CD4-positive, alpha-beta T cell treated with Interleukin-15 for 1 hour (primary cell): ENCODE results near the gene BCAN.

ENCODE experiments used
- DNase-seq: peaks from one replicate; pipeline ENCODE4 v3.0.0-alpha.2; 2020

BCAN gene

DNA sequence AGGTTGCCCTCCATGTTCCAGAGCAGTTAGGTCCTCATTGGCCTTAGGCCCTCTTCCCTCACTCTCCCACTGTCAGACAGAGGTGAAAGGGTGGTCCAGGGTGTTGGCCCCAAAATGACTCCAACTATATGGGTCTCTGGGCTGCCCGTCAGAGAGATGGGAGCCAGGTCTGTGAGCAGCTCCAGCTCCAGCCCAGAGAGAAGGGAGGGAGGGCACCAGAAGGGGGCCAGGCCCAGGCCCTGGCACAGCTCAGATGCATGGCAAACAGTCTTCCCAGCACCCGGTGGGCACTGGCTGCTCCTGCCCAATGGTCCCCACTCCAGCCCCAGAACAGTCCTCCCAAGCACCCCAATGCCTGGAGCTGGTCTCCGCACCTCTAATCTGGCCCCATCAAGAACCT, 2.2 kb downstream of the BCAN start:
- DNase-seq, result no peak

GRCh38 chr1:156644640-156645039, 2.7 kb downstream of the BCAN start:
- DNase-seq, result no peak

DNA sequence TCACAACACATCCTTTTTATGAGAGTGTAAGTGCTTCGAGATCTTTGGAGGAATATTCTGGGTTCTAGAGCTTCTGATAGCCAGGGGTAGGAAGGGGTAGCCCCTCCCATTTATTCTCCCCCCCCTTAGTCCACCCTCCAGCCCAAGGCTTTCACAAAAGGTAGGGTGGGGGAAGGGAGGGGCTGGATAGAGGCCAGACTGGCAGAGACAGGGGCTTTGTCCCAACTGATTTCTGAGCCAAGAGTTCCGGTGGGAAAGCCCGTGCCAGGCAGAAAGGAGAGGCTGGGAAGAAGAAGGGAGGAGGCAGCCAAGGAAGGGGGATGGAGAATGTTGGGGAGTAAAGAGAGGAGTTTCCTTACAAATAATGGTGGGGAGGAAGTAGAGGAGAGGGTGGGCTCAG, 3.1 kb downstream of the BCAN start:
- no peak for DNase-seq

DNA sequence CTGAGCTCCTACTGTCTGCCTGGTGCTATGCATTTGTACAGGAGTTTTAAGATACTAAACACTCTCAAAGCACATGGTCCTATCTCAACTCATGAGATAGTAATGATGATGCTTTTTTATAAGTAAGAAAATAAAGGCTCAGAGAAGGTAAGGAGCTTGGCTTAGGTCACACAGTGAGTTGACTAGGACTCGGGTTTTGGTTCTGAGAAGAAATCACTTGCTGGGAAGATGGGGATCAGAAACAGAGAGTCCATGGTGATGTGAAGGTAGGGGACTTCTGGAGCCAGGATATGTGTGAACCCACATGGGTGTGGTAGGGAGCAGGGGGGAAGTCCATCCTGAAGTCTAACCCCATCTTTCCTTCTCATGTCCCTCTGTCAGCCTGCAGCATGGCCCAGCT, 3.7 kb downstream of the BCAN start:
- no peak for DNase-seq

GRCh38 chr1:156646738-156647211, 4.9 kb downstream of the BCAN start:
- no peak for DNase-seq

GRCh38 chr1:156647351-156647750, 5.4 kb downstream of the BCAN start:
- no peak for DNase-seq

DNA sequence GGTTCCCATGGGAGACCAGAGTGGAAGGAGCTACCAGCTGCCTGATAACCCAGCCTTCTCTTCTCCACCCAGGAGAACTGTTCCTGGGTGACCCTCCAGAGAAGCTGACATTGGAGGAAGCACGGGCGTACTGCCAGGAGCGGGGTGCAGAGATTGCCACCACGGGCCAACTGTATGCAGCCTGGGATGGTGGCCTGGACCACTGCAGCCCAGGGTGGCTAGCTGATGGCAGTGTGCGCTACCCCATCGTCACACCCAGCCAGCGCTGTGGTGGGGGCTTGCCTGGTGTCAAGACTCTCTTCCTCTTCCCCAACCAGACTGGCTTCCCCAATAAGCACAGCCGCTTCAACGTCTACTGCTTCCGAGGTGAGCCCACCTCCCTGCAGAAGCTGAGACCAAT, 6.6 kb downstream of the BCAN start:
- no peak for DNase-seq

DNA sequence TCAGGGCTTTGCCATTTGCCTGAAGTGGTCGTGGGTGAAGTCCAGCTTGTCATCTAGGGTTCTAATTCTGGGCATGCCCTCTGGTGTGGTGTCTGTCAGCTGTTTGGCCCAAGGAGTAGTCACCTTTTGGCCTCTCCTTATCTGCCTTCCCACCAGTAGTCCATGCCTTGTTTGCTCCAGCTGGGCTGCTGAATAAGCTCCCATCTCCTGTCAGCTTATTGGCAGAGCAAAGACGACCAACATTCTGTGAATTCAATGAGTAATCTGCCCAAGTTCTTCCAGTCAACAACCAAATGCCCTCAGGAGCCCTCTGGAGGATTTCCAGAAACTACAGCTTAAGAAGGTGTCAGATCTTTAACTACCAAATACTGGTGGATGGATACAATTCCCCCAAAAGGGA, 7.0 kb downstream of the BCAN start:
- DNase-seq, result no peak

- no peak for DNase-seq
Observed at GRCh38 chr1:156652131-156652991, 10.4 kb downstream of the BCAN start.

DNA sequence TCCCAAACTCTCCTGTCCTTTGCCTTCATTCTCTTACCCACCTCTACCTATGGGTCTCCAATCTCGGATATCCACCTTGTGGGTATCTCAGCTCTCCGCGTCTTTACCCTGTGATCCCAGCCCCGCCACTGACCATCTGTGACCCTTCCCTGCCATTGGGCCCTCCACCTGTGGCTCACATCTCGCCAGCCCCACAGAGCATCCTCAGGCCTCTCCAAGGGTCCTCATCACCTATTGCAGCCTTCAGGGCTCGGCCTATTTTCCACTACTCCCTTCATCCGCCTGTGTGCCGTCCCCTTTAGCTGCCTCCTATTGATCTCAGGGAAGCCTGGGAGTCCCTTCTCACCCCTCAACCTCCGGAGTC, 11.1 kb downstream of the BCAN start:
- DNase-seq, result no peak

DNA sequence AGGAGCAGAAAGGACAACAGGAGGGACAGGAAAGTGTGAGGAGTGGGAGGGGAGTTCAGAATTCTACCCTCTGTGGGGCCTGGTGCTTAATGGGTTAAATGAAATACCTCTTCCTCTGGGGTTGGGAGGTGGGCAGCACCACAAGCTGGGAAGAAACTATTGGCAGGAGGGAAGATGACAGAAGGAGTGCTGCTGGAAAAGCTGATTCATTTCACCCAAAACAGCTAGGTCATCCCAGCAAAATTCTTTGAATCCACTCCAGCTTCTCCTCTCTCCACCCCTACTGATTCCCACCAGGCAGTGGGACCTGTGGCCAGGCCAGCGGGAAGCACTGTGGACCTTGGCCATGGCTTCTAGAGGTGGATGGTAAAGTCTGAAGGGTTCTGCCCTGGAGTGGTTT, 12.8 kb downstream of the BCAN start:
- no peak for DNase-seq

DNA sequence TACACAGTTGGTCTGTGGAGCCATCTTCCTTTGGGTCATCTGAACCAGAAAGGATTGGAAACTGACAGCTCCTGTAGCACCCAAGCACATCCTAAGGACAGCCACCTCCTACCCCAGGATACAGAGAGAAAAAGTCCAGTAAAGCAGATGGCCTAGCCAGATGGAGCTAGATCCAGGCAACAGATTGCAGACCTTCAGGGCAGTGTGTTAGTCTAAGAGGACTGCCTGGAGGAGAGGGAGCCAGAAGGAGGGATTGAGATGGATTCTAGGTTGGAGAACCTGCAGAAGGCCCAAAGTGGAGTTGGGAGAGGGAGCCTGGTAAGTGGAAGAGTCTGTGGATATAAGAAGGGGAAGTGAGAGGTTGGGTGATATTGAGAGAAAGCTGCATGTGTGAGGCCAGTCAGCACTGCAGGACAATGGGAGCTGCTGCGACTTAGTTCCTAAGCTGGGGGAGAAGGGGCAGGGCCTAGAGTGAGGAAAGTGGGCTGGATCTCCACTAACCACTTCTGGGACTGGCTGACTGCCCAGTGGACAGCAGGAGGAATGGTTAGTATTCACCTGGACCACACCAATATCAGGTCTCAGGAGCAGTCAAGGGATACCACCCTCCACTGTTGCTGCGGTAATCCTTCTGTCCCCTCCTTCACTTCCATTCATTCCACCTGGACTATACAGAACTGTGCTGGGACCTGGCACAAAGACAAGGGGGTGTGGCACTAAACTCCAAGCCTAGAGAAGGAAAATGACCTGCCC, 13.4 kb downstream of the BCAN start:
- no peak for DNase-seq

GRCh38 chr1:156655904-156656516, 14.1 kb downstream of the BCAN start:
- DNase-seq, result no peak

DNA sequence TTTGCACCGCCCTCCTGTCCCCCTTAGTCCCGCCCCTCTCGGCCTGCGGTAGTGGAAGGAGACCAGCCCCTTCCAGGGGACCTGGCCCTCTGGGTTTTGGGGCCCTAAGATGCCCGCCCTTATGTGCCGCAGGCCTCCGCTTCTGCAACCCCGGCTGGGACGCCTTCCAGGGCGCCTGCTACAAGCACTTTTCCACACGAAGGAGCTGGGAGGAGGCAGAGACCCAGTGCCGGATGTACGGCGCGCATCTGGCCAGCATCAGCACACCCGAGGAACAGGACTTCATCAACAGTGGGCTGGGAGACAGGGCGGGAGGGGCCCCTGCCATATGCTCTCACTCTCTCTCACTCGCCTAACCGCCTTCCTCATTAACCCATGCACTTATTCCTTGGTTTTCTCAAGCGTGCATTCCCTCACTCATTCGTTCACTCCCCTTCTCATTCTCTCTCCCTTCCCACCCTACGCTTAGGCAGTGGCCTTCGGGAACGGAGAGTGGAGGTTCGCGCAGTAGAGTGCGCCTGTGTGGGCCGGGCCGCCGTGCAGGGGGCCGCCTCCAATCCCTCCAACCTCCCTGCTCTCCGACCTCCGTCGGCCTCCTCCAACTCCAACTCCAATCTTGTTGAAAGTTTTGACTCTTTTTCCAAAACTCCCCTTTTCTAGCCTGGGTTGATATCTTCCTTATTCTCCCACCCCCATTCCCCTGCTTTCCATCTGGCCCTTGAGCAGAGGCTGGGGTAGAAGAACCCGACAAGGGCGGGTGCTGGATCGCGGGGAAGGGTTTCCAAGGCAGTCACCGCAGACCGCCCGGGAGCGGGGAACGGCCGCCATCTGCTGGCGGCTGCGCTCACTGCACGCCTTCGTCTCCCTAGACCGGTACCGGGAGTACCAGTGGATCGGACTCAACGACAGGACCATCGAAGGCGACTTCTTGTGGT, 15.2 kb downstream of the BCAN start:
- peak; percentile 71 for DNase-seq

GRCh38 chr1:156657741-156658319, 15.9 kb downstream of the BCAN start:
- peak; percentile 19 for DNase-seq

GRCh38 chr1:156658496-156658895, 16.6 kb downstream of the BCAN start:
- peak; percentile 12 for DNase-seq

GRCh38 chr1:156658945-156659574, 17.1 kb downstream of the BCAN start:
- peak; percentile 13 for DNase-seq

DNA sequence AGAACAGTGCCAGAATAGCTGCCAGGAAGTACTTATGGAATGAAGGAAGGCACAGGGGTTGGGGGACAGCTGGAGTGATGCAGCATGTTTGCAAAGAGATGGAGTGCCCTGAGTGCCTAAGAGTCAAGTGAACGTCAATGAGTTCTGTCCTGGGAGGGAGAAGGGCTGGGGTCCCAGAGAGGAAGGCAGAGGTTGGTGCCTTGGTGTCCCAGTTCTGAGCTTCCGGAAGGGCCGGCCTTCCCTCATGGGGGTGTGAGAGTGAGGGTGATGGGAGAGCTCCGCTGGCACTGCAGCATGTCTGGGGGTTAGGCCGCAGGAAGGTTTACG, 17.7 kb downstream of the BCAN start:
- DNase-seq, result no peak

DNA sequence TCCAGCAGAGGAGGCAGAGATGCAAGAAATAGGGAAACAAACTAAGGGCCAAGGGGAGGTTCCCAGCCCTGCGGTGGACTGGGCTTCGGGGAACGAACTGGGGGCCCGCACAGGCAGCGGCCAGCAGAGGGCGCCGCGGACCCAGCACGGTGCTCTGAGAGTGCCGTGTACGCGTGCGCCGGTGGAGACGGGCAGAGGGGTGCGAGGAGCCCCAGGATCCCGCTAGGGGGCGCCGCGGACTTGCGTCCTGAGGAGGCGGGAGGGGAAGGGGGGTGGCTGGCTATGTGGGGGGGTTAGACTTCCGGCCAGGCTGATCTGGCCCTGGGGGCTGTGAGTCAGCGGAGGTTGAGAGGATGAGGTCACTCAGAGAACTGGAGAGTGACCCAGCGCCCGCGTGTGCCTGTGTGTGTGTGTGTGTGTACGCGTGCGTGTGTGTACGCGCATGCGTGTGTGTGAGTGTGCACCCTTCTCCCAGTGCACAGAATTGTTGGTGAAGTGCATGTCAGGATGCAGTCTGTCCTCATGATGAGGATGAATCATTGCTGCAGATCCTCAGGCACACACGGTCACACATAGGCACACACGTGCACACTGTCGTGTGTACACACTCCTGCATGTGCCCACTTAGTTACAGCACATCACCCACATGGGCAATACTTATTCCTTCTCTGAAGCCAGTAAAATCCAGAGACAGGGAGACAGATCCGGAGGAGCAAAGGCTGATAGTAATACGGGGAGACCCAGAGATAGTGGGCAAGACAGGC, 18.3 kb downstream of the BCAN start:
- DNase-seq, result peak; percentile 92

DNA sequence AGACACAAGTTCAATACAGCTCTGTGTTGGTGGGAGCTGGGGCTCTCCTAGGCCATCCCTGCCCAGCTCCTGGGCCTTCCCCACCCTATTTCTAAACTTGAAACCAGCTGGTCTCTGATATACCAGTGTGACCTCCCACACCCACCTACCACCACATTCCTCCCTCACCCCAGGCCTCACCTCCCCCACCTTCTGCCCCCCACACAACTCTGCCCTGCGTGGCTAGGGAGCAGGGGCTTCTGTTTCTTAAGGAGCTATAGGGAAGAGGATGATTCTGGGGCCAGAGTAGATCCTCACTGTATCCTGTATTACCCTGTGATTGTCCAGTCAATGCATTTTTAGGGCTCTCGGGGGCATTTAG, 18.8 kb downstream of the BCAN start:
- no peak for DNase-seq
